Glutamatergic neuron (in vitro differentiated cells): Measurements from ENCODE around the gene CPN2. TPM values are rescaled to one million over a fixed set of nuclear protein-coding genes. Genes with fewer than 3 reads are reported as not detected.

ENCODE experiments used
- DNase-seq: peaks from one replicate; pipeline ENCODE4 v3.0.0; 2022
- H3K27ac Mint-ChIP-seq: one replicate; pipeline ENCODE4 v1.8.0; 2020; ENCODE audit warnings: mild to moderate bottlenecking, mixed read lengths, inconsistent platforms; ENCODE audit not compliant: unreplicated experiment
- H3K27me3 Mint-ChIP-seq: one replicate; pipeline ENCODE4 v1.8.0; 2020; ENCODE audit warnings: mild to moderate bottlenecking, moderate library complexity, mixed read lengths, inconsistent platforms; ENCODE audit not compliant: unreplicated experiment
- H3K36me3 Mint-ChIP-seq: one replicate; pipeline ENCODE4 v1.8.0; 2020; ENCODE audit warnings: mild to moderate bottlenecking, mixed read lengths, inconsistent platforms; ENCODE audit not compliant: unreplicated experiment
- H3K4me1 Mint-ChIP-seq: one replicate; pipeline ENCODE4 v1.8.0; 2020; ENCODE audit warnings: mild to moderate bottlenecking, low read depth, mixed read lengths, inconsistent platforms; ENCODE audit not compliant: unreplicated experiment
- H3K4me3 Mint-ChIP-seq: one replicate; pipeline ENCODE4 v1.8.0; 2020; ENCODE audit warnings: mild to moderate bottlenecking, mixed read lengths, inconsistent platforms; ENCODE audit not compliant: unreplicated experiment
- H3K9me3 Mint-ChIP-seq: one replicate; pipeline ENCODE4 v1.8.0; 2020; ENCODE audit warnings: mild to moderate bottlenecking, moderate library complexity, mixed read lengths, inconsistent platforms; ENCODE audit not compliant: unreplicated experiment
- total RNA-seq: library from RNA; stranded (reverse); fragmentation: NEBNext Ultra II Directional; extraction: Animal tissue kit (Norgen Biotek cat#: 25700); gene quantifications from one replicate; pipeline ENCODE4 v1.2.1, GENCODE V29; 2021; ENCODE audit not compliant: unreplicated experiment
- TF ChIP-seq, protein P1 (sequence below): fragments of 200-600 bp; sonication (generic); IDR thresholded peaks from one replicate; pipeline ENCODE4 v1.5.0; 2021; ENCODE audit not compliant: partially characterized antibody, unreplicated experiment

The CPN2 gene
- total RNA-seq, 1 donor from 2014 or later: not detected

DNA sequence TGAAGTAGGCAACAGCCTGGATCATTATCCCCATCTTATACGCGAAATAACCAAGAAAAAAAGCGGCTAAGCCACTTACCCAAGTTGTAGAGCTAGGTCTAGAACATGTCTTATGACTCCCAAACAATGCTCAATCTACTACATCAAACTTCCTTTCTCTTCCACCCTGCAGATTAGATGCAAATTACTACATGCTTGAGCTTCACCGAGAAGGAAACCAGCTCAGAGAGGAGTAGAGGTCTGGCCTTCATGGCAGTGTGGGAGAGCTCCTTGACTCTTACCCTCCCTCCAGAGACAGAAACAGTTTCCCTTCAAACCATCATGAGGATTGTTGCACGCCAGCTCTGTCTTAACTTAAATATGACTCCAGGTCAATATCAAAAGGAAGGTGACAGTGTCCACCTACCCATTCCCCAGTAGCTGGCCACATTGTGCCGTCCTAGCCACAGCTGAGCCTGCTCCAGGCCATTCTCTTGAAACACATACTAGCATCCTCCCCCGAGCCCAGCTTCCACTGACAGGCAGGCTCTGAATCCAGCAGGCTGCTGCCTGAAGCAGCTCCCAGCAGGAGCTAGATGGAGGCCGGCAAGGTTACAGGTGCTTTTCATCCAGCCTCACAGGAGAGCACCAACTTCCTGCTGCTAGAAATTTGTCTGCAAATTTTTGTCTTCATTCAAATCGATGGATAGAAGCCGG lies 56.8 kb downstream of the CPN2 start:
- H3K27ac Mint-ChIP-seq: no peak overlapping the region
- peak; percentile 39 for DNase-seq
- no peaks in the 10 kb centered on the region for H3K9me3 Mint-ChIP-seq
- H3K36me3 Mint-ChIP-seq: peaks cover 5% of the 10 kb centered on the region
- no peak overlapping the region for H3K4me3 Mint-ChIP-seq
- TF ChIP-seq, protein P1, sequence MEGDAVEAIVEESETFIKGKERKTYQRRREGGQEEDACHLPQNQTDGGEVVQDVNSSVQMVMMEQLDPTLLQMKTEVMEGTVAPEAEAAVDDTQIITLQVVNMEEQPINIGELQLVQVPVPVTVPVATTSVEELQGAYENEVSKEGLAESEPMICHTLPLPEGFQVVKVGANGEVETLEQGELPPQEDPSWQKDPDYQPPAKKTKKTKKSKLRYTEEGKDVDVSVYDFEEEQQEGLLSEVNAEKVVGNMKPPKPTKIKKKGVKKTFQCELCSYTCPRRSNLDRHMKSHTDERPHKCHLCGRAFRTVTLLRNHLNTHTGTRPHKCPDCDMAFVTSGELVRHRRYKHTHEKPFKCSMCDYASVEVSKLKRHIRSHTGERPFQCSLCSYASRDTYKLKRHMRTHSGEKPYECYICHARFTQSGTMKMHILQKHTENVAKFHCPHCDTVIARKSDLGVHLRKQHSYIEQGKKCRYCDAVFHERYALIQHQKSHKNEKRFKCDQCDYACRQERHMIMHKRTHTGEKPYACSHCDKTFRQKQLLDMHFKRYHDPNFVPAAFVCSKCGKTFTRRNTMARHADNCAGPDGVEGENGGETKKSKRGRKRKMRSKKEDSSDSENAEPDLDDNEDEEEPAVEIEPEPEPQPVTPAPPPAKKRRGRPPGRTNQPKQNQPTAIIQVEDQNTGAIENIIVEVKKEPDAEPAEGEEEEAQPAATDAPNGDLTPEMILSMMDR: no peak
- H3K27me3 Mint-ChIP-seq: peaks cover 5% of the 10 kb centered on the region
- peaks cover 9% of the 10 kb centered on the region for H3K4me1 Mint-ChIP-seq

DNA sequence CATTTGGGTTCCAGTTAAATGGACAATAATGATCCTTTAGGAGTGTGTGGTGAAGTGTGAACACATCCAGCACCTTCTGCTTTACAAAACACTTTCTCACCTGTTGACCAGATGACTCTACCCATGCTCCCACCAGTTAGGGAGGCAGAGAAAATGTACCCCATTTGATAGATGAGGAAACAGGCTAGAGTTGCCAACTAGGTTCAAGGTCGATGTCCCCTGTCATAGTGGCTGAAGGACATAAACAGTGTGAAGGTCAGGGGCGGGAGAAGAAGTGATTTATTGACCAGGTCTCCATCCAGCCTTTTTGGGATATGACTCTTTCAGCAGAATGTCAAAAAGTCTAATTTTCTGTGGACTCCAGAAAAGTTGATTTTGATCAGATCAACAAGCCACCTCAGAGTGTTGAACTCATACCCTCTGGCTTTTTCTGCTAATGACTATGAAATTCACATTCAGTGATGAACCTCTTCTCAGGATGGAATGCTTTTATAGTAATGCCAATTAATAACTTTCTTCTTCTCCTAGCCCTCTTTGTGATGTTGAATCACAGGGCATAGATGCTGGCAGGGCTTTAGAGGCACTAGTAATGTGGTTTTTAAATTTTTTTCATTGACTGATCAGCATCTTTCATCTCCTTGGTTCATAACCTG lies 57.5 kb downstream of the CPN2 start:
- TF ChIP-seq, protein P1: no peak
- H3K27ac Mint-ChIP-seq: no peak overlapping the region
- H3K4me3 Mint-ChIP-seq: no peak overlapping the region
- H3K27me3 Mint-ChIP-seq: peaks cover 5% of the 10 kb centered on the region
- DNase-seq: no peak
- no peaks in the 10 kb centered on the region for H3K9me3 Mint-ChIP-seq
- peaks cover 9% of the 10 kb centered on the region for H3K4me1 Mint-ChIP-seq
- H3K36me3 Mint-ChIP-seq: peaks cover 5% of the 10 kb centered on the region

DNA sequence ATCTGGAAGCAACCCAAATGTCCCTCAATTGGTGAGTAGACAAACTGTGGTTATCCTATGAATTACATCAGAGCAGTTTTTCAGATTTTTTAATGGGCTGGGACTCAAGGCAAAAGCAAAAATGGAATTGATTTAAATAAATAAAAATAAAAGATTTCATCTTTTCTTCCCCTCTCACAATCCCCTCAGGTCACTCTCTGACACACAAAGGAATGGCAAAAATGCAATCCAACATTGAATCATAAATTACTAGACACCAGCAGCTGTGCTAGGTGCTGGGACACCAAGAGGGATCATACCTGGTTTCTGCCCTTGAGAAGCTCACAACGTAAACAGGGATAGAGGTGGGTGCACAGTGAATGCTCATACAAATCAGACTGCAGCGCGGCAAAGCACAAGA lies 58.8 kb downstream of the CPN2 start:
- H3K4me1 Mint-ChIP-seq: peaks cover 9% of the 10 kb centered on the region
- H3K27ac Mint-ChIP-seq: no peak overlapping the region
- H3K4me3 Mint-ChIP-seq: no peak overlapping the region
- peaks cover 5% of the 10 kb centered on the region for H3K36me3 Mint-ChIP-seq
- H3K9me3 Mint-ChIP-seq: no peaks in the 10 kb centered on the region
- TF ChIP-seq, protein P1: no peak
- H3K27me3 Mint-ChIP-seq: peaks cover 3% of the 10 kb centered on the region
- no peak for DNase-seq

Other genes with a start within 250 kb of the CPN2 start
- gene HES1, start 215.2 kb downstream of the CPN2 start, total RNA-seq: 0.34 TPM
- gene LRRC15, start 18.4 kb upstream of the CPN2 start, total RNA-seq: not detected
- 0.15 TPM for gene GP5, start 47.9 kb upstream of the CPN2 start, total RNA-seq
- gene ATP13A3, start 135.7 kb upstream of the CPN2 start, total RNA-seq: 41.6 TPM